SK-N-DZ (cell line): ENCODE measurements around the gene HECW1.

Source experiments
- DNase-seq: peaks from one replicate; pipeline ENCODE4 v3.0.0-alpha.2; 2015; ENCODE audit warnings: low spot score

Gene HECW1

GRCh38 chr7:43142703-43143102 is 30.3 kb downstream of the HECW1 start:
- no peak for DNase-seq

GRCh38 chr7:43143918-43144589 is 31.6 kb downstream of the HECW1 start:
- DNase-seq: no peak

- no peak for DNase-seq
Observed at GRCh38 chr7:43148161-43148731, 35.8 kb downstream of the HECW1 start.

- DNase-seq: no peak
Observed at GRCh38 chr7:43151076-43151475, 38.6 kb downstream of the HECW1 start.

GRCh38 chr7:43152696-43153095 is 40.2 kb downstream of the HECW1 start:
- no peak for DNase-seq

- no peak for DNase-seq
Observed at GRCh38 chr7:43155636-43156035, 43.2 kb downstream of the HECW1 start.

GRCh38 chr7:43163885-43164284 is 51.4 kb downstream of the HECW1 start:
- no peak for DNase-seq

GRCh38 chr7:43164757-43165156 is 52.3 kb downstream of the HECW1 start:
- DNase-seq: no peak

- DNase-seq: no peak
Observed at GRCh38 chr7:43166686-43167085, 54.2 kb downstream of the HECW1 start.

GRCh38 chr7:43169076-43169475 is 56.6 kb downstream of the HECW1 start:
- DNase-seq: no peak

GRCh38 chr7:43170571-43170970 is 58.1 kb downstream of the HECW1 start:
- DNase-seq: no peak

GRCh38 chr7:43175570-43176200 is 63.2 kb downstream of the HECW1 start:
- DNase-seq: no peak

GRCh38 chr7:43179393-43179792 is 66.9 kb downstream of the HECW1 start:
- no peak for DNase-seq

- DNase-seq: no peak
Observed at GRCh38 chr7:43192806-43193460, 80.5 kb downstream of the HECW1 start.

- no peak for DNase-seq
Observed at GRCh38 chr7:43193893-43194292, 81.4 kb downstream of the HECW1 start.

GRCh38 chr7:43195256-43195655 is 82.8 kb downstream of the HECW1 start:
- no peak for DNase-seq

GRCh38 chr7:43195768-43196167 is 83.3 kb downstream of the HECW1 start:
- DNase-seq: no peak

- DNase-seq: no peak
Observed at GRCh38 chr7:43196379-43196778, 83.9 kb downstream of the HECW1 start.

- no peak for DNase-seq
Observed at GRCh38 chr7:43198016-43198415, 85.6 kb downstream of the HECW1 start.

- DNase-seq: no peak
Observed at GRCh38 chr7:43198599-43199090, 86.2 kb downstream of the HECW1 start.

GRCh38 chr7:43199371-43200160 is 87.1 kb downstream of the HECW1 start:
- DNase-seq: no peak

- DNase-seq: no peak
Observed at GRCh38 chr7:43201912-43202311, 89.5 kb downstream of the HECW1 start.
